Lower lobe of right lung (tissue), 2 donors: Measurements from ENCODE around the gene PMFBP1. TPM values are rescaled to one million over a fixed set of nuclear protein-coding genes. Genes with fewer than 3 reads are reported as not detected.

Source experiments
- ATAC-seq, 2 donors: fragments of 200-7000 bp; cut with Tn5 transposase; one replicate each; pipeline ENCODE4 v1.9.1; 2020 to 2022; ENCODE audit warnings: mild to moderate bottlenecking in 2 of 2, moderate library complexity in 2 of 2
- DNase-seq: peaks from one replicate; pipeline ENCODE4 v3.0.0-alpha.2; 2020
- H3K27ac ChIP-seq: fragments of 200-600 bp; one replicate; pipeline ENCODE4 v1.8.0; 2022
- H3K27me3 ChIP-seq: fragments of 200-600 bp; one replicate; pipeline ENCODE4 v1.8.0; 2022; ENCODE audit warnings: low read depth
- H3K36me3 ChIP-seq: fragments of 200-600 bp; one replicate; pipeline ENCODE4 v1.8.0; 2022; ENCODE audit warnings: mild to moderate bottlenecking
- H3K4me1 ChIP-seq: fragments of 200-600 bp; one replicate; pipeline ENCODE4 v1.8.0; 2022
- H3K4me3 ChIP-seq: fragments of 200-600 bp; one replicate; pipeline ENCODE4 v1.8.0; 2022; ENCODE audit warnings: mild to moderate bottlenecking
- H3K9me3 ChIP-seq: fragments of 200-600 bp; one replicate; pipeline ENCODE4 v1.8.0; 2022
- CTCF ChIP-seq: fragments of 200-600 bp; IDR thresholded peaks from one replicate; pipeline ENCODE4 v1.8.0; 2022; ENCODE audit warnings: antibody characterized with exemption, mild to moderate bottlenecking
- intact Hi-C: fragments of 100-400 bp; cut with DNase I; formaldehyde crosslinking; loops from one replicate; pipeline ENCODE4 v1.11.0; 2022
- total RNA-seq: library from RNA; stranded (reverse); fragmentation: NEBNext Ultra II Directional; extraction: Animal tissue kit (Norgen Biotek cat#: 25700); gene quantifications from one replicate; pipeline ENCODE4 v1.2.1, GENCODE V29; 2021
- donor health status: DM: no; HTN: yes; CAD: no; lungs with severe emphysema.

The PMFBP1 gene
- total RNA-seq, 1 donor from 2014 or later: 0.62 TPM

- no peak for DNase-seq
- Histone ChIP-seq H3K9me3 (no peaks in the 10 kb centered on the region), H3K36me3 (no peaks in the 10 kb centered on the region), H3K4me3 (no peak overlapping the region), H3K27ac (no peak overlapping the region), H3K4me1 (no peaks in the 10 kb centered on the region), H3K27me3 (peaks cover 5% of the 10 kb centered on the region)
- intact Hi-C loops: no loop called here
- no peak for ATAC-seq
- TF ChIP-seq CTCF: no peak
These were observed 37.4 kb downstream of the PMFBP1 start for GRCh38 chr16:72134507-72134906.

- intact Hi-C loops: no loop called here
- ATAC-seq (no peak), DNase-seq (no peak)
- Histone ChIP-seq H3K27ac (no peak overlapping the region), H3K36me3 (no peaks in the 10 kb centered on the region), H3K4me3 (no peak overlapping the region), H3K27me3 (no peaks in the 10 kb centered on the region), H3K9me3 (no peaks in the 10 kb centered on the region), H3K4me1 (no peaks in the 10 kb centered on the region)
- TF ChIP-seq CTCF: no peak
These were observed 39.2 kb downstream of the PMFBP1 start for GRCh38 chr16:72132726-72133125.

- intact Hi-C loops: no loop called here
- Histone ChIP-seq H3K27me3 (no peaks in the 10 kb centered on the region), H3K4me3 (no peak overlapping the region), H3K27ac (no peak overlapping the region), H3K36me3 (no peaks in the 10 kb centered on the region), H3K4me1 (no peaks in the 10 kb centered on the region), H3K9me3 (no peaks in the 10 kb centered on the region)
- ATAC-seq (peak; percentile 56 to 71), DNase-seq (no peak)
- no peak for TF ChIP-seq CTCF
These were observed 40.9 kb downstream of the PMFBP1 start for GRCh38 chr16:72131036-72131435.

- DNase-seq: no peak
- Histone ChIP-seq H3K4me1 (peaks cover 5% of the 10 kb centered on the region), H3K27me3 (no peaks in the 10 kb centered on the region), H3K4me3 (no peak overlapping the region), H3K36me3 (no peaks in the 10 kb centered on the region), H3K9me3 (no peaks in the 10 kb centered on the region), H3K27ac (no peak overlapping the region)
- TF ChIP-seq CTCF: no peak
- intact Hi-C loops: no loop called here
- ATAC-seq: no peak
These were observed 41.8 kb downstream of the PMFBP1 start for GRCh38 chr16:72129976-72130656.

- Histone ChIP-seq H3K4me1 (peaks cover 11% of the 10 kb centered on the region), H3K9me3 (no peaks in the 10 kb centered on the region), H3K27ac (no peak overlapping the region), H3K27me3 (no peaks in the 10 kb centered on the region), H3K4me3 (no peak overlapping the region), H3K36me3 (no peaks in the 10 kb centered on the region)
- no peak for DNase-seq
- intact Hi-C loops: no loop called here
- ATAC-seq: no peak
- TF ChIP-seq CTCF: no peak
These were observed 43.3 kb downstream of the PMFBP1 start for GRCh38 chr16:72128701-72129100.

- Histone ChIP-seq H3K27me3 (no peaks in the 10 kb centered on the region), H3K36me3 (no peaks in the 10 kb centered on the region), H3K9me3 (no peaks in the 10 kb centered on the region), H3K4me1 (peaks cover 11% of the 10 kb centered on the region), H3K27ac (no peak overlapping the region), H3K4me3 (no peak overlapping the region)
- no peak for TF ChIP-seq CTCF
- ATAC-seq (peak; percentile 13 to 51), DNase-seq (no peak)
- intact Hi-C loops: no loop called here
These were observed 45.6 kb downstream of the PMFBP1 start for GRCh38 chr16:72126429-72126765.
